NCI-H2081 treated with DMSO at 0.1 percent for 48 hours (cell line): ENCODE measurements around the gene C1orf50.
A peak's percentile ranks its signal among the peaks of the same experiment; 100 is the strongest.
"Not testable (repeated sequence)": the region's sequence is repeated elsewhere in the genome, so short reads cannot be mapped to it uniquely, and the experiment has no call there.

Source experiments
- DNase-seq: peaks from one replicate; lab custom pipeline; 2025; lab: John Stamatoyannopoulos, UW

Gene C1orf50

DNA sequence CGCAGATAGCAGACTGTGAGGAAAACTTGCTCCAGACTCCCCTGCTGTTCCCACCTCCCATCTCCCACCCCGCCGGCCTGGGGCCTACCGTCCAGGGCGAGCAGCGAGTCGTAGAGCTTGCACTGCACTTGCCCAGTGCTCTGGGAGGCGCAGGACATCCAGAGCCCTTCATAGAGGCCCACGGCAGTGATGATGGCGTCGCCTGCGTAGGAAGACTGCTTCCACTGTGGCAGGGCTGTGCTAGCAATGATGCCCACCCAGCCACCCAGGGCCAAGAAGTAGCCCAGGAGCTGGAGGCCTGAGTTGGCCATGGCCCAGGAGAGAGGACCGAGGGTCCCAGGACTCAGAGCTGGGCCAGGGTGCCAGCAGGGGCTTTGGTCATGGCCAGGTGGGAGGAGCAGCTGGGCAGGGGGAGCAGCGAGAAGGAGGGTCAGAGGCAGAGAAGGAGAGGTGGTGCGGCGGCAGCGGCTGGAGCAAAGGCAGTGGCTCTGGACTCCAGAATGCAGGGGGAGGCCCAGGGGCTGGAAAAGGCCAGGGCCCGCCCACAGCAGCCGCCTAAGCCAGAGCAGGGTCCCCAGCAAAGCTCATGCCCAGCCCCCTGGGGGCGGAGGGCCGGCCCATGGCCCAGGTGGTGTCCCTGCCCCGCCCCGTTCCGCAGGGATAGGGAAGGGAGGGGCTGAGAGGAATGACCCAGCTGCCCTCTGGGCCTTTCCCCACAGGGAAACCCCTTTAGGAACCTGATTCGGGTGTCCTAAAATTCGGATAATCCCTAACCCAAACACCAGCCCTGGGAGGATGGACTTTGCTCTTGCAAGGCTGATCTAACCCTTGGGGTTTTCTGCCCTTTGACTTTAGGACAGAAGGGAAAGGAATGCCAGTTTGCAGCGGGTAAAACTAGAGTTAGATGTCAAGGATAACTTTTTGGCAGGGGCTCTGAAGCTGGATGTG lies 27.0 kb upstream of the C1orf50 start, which contains the start of gene CLDN19:
CLDN19 (minus strand) TSS at position 484 of the 948 bp plus-strand sequence; CDS start at position 311, 173 bp downstream.
- no peak for DNase-seq

DNA sequence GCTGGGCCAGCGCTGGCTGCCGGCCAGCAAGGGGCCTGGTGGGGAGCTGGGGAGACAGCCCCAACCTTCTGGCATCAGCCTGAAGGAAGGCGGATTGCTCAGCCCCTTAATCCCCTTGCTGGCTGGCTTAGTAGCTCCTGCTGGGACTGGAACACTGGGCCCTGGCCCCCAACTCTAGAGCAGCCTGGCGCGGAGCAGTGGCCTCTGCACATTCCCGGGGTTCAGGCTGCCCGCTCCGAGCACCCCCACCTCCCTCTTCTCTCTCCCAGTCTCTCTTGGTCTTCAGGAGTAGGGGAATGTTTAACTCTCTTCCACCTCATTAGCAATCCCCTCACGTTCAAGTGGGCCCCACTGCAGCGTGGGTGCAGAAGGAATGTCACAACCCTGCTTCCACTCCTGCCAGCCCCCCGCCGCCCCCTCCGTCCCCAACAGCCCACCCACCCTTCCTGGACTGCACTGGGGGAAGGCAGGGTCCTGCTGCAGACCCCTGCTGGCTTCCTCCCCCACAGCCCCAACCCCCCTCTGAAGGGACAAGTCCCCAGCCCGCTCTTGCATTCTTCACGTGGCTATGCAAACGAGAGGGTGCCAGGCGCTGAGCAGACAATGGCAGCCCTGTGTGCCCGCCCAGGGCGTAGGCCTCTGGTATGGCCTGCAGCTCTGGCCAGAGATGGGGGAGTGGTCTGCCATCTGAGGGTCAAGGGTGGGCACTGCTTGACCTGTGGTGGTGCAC lies 26.0 kb upstream of the C1orf50 start:
- DNase-seq = no peak

DNA sequence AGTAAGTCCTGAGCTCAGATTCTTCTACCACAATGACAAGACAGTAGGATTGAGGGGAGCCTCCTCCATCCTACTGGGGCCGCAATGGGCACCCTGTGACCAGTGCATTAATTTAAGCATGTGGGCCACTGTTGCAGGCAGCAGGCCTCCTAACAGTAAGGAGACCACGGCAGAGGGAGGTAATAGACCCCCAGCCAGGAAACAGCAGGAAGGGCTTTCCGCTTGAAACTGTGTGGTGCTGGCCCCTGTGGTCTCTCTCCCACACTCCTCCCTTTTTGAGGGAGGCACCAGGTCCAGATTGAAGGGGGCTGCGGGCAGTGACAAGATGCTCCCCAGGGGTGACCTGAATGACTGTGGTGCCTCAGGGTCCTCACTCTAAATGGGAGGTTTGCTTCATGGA lies 25.3 kb upstream of the C1orf50 start:
- DNase-seq = no peak

DNA sequence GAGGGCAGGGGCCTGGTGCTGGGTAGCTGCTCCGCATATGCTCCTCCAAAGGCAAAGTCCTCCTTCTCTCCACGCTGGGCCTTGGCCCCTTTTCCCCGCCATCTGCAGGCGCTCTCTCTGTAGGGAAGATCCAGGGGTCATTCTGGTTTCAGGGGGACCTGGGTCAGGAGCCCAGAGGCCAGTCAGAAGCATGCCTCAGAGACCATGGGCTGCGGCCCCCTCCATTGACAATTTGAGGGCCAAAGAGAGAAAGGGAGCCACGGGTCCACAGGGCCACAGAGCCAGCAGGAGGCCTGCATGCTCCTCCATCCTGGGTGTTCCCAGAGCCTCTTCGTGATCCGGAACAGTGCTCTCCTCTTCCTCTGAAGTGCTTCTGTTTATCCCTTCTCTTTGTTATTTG lies 24.9 kb upstream of the C1orf50 start:
- no peak for DNase-seq

DNA sequence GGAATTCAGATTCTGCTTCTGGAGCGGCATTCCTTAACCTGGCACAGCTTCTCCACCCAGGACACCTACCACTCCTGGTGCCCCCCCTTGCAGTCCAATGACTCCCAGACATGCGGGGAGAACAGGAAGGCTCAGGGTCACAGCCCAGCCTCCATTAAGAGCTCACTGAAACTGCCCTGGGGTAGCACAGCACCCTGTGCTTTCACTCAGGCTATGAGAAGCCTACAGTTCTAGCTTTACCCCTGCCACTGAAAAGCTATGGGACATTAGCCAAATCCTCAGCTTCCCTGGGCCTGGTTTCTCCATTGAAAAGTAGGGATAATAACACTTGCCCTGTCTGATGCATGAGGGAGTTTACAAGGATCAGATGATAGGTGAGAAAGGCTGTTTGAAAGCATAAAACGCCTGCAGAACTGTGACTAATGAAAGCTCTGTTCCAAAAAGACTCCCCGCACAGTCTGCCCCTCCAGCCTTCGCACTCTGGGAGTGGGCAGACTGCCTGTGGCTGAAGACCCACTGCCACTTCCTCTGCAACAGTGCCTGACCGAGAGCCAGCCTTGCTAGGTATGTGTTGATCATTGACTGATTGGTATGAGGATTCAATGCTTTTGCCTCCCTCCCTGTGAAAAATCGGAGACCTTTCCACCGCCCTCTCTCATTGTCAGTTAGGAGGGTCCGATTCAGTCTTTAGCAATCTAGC lies 24.3 kb upstream of the C1orf50 start:
- DNase-seq = no peak

DNA sequence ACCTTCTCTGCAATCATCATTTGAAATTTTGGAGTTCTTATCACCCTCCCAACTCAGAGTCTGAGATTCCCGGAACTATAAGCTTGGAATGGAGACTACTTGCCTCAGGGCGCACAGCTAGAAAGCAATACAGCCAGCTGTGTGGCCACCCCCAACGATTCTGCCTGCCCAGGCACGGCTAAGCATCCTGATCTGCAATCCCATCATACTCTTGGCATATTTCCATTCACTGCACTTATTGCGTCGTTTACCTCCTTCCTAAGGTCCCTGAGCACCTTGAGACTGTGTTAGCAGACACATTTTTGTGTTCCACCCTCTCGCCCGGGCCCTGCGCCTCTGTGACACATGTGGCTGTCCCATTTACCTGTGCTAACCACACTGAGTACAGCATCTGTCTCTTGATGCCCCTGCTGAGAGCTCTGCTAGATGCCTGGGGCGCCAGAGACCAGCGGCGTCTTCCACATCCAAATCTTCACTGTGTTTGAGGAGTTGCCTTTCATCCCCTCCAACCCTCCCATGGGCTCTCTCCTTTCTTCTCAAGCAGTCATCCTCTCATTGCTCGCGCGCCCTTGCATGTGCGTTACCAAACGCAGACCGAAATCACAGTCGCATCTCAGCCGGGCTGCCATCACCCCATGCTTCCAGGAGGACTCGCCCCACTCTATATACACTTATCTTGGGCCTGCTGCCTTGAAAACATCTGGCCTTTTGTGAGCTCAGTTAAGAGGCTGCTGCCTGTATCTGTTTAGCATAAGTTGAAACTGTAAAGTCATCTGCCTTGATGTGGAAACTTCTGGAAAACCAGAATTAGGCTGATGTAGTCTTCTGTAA lies 23.5 kb upstream of the C1orf50 start:
- no peak for DNase-seq

DNA sequence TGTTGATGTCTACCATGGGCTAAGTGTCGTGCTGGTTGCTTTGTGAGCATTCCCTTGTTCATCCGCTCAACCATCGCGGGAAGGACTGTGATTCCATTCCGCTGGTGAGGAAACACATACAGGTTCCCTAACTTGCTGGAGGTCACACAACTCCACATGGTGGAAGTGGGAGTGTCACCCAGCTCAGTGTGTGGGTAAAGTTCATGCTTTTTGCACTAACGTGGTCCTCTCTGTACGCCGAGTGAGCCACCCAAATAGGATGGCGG lies 23.0 kb upstream of the C1orf50 start:
- DNase-seq = no peak

DNA sequence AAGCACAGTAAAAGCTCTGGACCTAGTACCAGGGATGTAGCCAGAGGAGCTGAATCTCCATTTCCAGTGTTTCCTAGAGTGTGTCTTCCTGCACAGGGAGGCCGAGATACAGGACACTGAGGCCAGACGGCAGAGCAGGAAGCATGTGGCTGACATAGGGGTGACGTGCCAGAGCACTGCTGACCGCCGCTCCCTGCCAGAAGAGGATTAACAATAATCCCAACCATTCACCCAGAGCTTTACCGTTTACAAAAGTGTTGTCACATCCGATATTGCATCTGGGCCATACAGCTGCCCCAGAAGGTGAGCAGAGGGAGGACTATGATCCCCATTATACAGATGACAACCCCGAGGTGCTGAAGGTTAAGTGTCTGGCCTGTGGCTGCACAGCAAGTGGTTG lies 21.2 kb upstream of the C1orf50 start:
- no peak for DNase-seq

DNA sequence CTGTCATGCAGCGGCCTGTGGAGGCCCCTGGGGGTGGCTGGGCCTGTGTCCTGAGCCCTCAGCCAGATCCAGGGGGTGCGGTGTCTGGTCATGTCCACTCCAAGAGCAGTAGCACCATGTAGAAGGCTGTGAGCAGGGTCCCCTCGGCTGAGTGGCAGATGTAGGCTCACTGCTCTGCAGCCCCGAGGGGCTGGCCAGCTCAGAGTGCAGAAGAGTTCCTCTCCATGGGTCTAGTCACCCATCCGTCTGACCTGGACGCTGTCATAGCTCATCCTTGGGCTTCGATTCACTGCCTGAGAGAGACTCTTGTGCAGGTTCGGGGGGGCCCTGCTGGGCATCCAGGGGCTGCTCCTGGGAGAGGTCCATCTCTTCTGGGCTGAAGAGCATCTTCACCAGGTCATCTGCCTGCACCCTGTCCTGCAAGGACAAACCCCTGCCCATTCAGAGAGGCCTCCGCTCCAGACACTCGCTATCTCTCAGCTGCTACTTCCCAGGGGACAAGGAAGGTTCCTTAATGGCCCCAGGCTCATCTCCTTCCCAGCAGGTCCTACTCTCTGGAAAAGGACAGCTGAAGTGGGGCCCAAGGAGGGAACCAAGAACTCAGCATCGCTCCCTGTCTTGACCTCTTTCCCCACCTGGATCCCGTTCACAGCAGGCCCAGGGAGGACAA lies 20.5 kb upstream of the C1orf50 start:
- no peak for DNase-seq

DNA sequence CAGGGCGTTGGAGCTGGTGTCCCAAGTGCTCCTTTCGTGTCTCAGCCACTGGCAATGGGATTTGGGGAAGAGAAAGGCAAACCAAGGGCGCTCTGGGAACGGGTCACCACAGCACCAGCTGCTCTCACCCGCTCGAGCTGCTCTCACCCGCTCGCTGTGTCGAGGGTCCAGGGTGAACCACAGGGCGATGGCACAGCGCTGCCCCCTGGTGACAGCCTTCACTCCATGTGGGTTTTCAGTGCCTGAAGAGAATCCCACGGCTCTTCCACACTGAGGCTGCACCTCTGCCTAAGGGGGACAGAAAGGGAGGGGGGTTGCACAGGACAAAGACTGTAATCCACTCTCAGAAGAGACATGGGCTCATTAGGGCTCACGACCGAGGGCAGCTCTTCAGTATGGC lies 19.9 kb upstream of the C1orf50 start:
- DNase-seq = no peak

DNA sequence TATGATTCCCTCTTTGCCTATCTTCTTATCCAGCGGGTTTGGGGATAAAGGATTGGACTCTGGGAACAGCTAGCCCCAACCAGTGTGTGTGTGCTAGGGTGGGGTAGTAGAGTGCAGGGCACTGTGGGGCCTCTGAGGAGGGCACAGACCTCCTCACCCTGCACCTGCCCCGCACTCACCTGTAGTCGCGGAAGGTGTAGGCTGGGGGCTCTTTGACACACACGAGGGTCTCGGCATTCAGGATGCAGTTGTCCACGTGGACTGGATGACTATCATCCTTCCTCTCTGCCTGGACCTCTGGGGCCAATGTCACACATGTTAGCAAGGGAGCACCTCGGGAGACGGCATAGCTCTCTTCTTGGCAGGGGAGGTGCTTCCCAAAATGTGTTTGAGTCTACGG lies 19.0 kb upstream of the C1orf50 start:
- DNase-seq = no peak

DNA sequence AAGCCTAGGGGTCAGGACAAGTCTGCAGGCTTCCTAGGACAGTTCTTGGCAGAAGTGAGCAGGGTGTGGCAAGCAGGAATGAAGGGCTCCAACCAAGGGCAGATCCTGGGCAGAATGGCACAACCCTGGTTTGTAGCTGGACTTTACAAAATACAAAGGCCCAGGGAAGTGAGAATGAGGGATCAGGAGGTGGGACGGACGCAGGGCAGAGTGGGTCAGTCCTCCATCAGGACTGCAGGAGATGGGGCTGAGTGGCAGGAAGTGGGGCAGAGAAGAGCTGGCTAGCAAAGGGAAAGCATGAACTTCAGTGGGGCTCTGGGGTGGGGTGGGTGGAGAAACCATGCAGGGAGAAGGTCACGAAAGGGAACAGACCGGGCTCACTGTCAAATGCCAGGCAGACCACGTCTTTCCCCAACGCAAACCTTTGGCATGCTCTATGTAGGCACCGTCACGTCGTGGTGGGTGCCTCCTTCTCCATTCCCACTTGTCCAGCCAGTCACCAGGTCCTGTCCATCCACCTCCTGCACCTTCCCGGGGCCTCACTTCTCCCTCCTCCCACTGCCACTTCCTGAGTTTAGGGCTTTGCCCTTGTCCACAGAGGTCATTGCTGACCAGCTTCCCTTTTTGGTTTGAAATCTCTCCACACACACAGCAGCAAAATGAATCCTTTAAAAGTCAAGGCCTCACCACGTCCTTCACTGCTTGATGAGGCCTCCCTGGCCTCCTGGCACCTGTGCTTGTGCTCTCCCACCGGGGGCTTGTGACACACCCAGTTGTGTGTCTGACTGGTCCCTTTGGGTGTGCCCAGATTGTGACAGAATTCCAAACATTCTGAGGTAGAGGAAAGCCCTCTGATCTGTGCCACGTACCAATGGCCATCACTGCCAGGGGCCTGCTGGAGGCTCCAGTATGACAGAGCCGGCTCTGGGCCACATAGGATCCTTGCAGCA lies 18.3 kb upstream of the C1orf50 start:
- no peak for DNase-seq

DNA sequence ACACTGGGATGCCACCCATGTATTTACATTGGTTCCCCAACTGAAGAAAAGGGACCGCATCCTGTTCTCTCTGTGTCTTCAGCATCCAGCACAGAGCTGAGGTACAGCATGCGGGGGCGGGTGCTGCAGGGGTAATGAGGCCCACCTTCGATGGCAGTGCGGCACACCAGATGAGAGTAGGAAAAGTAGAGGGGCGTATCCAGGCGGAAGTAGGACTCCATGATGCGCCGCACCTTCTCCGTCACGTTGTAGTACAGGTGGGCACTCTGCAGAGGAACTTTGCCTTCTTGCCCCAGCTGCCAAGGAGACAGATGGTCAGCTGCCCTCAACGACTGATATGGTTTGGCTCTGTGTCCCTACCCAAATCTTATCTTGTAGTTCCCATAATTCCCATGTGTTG lies 17.0 kb upstream of the C1orf50 start:
- no peak for DNase-seq

DNA sequence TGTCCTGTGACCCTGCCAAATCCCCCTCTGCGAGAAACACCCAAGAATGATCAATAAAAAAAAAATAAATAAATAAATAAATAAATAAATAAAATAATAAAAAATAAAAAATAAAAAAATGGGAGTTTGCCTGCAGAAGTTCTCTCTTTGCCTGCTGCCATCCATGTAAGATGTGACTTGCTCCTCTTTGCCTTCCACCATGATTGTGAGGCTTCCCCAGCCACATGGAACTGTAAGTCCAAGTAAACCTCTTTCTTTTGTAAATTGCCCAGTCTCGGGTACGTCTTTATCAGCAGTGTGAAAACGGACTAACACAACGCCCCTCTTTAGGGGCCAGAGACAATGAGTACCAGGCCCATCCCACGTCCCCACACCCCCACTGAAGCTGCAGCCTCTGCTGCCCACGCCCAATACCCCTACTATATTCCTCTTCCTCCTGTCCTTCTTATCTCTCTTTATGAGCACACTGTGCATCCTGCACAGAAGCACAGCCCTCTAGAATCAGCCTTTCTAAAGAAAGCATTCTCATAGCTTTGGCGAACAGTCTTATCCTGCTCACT lies 15.5 kb upstream of the C1orf50 start:
- DNase-seq = not testable (repeated sequence)

DNA sequence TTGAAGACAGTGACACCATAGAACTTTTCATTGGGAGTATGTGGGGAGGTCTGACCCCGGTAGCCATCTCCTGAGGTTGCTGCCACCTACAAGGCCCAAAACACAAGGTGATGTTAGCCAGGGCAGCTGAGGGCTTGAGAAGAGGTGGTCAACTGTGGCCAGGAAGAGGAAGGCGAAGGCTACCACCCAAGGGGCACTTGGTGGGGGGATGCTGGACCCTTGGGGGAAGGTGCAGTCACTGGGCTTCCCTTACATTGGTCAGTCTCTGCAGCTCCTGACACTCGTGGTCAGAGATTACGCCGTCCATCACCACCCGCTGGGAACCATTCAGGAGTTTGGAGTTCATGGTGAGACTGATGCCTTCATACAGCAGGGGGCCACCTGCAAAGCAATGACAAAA lies 14.8 kb upstream of the C1orf50 start:
- no peak for DNase-seq

DNA sequence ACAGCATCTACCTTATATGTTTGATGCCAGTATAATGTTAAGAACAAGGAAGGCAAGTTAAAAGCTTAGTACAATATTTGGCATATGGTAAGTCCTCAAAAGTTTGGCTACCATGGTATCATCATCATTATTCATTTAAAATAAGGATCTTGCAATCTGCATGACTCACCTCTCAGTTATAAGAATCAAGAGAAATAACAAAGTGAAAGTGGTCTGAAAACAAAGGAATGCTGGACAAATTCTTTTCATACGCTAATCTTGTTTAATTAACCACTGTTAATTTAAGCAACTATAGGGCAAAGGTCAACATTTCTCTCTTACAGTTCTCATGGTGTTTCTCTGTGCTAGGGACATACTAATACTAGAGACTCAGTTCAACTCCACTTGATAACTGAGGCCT lies 14.0 kb upstream of the C1orf50 start:
- DNase-seq = no peak

DNA sequence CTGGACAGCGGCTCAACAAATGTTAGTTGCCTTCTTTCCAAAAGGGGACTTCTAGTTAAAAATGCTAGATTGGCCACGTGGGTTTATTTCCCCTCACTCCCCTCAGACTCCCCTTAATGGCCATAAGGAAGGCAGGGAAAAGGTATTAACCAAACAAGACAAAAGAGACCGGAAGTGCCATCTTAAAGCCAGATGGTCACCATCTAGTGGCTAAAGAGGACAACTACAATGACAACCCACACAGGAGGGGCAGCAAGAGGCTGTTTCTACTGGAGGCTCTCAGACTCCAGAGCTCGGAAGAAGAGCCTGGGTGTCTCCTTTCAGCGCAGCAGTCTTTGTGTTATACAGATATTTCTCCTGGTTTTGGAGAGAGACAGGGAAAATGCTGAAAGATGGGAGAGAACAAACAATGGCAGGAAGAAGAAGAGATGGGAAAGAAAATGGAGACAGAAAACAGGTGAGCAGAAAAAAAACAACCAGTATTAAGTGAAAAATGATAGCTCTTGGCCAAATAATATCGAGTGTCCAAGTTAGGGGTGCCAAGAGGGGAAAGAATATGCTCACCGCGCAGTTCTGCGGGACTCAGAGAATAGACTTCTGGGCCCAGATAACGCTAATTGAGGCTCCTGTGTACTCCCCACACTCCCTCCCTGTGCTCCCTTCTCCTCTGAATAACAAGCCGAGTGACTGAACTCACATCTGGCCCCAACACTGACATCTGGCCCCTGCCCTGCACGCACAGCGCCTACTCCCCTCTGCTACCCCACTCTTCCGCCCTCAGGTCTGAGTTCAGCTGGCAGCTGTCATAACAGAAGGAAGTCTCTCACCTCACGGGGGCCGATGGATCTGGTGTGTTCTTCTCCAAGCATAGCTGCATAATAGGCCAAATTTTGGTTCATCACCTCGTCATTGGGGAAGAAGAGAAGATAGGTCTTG lies 9.8 kb upstream of the C1orf50 start:
- peak; percentile 56 for DNase-seq

DNA sequence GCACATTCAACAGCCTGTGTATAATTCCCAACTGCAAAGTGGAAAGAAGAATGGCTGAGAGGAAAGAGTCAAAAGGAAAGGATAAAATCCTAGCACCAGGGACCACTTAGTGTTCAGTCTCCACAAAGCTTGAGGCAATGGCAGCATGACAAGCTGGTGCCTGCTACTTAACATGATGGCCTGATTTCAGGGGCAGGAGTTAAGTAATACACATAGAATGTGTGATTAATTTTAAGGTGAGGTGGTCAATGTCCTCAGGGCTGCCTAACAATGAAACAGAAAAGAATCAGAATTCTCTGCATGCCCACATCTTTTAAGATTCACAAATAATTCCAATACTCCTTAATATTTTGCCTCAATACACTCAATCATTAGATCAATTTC lies 9.2 kb upstream of the C1orf50 start:
- DNase-seq = no peak

DNA sequence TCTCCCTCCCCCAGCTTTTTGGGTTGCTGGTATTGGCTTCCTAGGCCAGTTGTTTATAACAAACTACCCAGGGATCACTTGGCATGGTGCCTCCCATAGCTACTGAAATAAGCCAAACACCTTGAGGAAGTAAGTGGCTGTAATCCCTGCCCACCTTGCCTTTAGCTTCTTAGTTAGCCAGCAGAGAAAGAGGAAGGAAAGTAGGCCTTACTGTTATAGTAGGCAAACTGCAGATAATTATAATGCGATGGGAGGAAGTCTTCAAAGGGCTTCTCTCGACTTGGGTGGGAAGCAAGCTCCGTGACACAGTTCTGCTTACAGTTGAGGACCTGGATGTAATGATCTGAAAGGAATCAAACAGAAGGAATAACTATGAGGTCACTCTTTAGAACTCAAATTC lies 8.4 kb upstream of the C1orf50 start:
- DNase-seq = no peak
